Measurements from ENCODE around the gene CATSPER4.

GRCh38 chr1:26200413-26200812 lies 10.0 kb downstream of the CATSPER4 start:
- no peak for TF ChIP-seq POLR2A (IDR thresholded peaks at IDR 0.05)
- TF ChIP-seq, protein P1, sequence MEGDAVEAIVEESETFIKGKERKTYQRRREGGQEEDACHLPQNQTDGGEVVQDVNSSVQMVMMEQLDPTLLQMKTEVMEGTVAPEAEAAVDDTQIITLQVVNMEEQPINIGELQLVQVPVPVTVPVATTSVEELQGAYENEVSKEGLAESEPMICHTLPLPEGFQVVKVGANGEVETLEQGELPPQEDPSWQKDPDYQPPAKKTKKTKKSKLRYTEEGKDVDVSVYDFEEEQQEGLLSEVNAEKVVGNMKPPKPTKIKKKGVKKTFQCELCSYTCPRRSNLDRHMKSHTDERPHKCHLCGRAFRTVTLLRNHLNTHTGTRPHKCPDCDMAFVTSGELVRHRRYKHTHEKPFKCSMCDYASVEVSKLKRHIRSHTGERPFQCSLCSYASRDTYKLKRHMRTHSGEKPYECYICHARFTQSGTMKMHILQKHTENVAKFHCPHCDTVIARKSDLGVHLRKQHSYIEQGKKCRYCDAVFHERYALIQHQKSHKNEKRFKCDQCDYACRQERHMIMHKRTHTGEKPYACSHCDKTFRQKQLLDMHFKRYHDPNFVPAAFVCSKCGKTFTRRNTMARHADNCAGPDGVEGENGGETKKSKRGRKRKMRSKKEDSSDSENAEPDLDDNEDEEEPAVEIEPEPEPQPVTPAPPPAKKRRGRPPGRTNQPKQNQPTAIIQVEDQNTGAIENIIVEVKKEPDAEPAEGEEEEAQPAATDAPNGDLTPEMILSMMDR (IDR thresholded peaks at IDR 0.05), result no peak

Measured in upper lobe of left lung (tissue), 4 donors.